ENCODE measurements around the gene TLCD2.

- TF ChIP-seq EP300 (IDR thresholded peaks at IDR 0.05) = no peak
- TF ChIP-seq POLR2A (IDR thresholded peaks at IDR 0.05) = no peak
These were observed 700 bp downstream of the TLCD2 start for GRCh38 chr17:1709403-1709951.

Data from ovary (tissue), 1 donor.